GM19397 (cell line): ENCODE measurements around the gene UPF2.

Experiments
- ATAC-seq: cut with Tn5 transposase; IDR thresholded peaks from one replicate; pipeline ENCODE4 v1.9.1; 2021; ENCODE audit warnings: mild to moderate bottlenecking, moderate library complexity; ENCODE audit not compliant: unreplicated experiment

The UPF2 gene

DNA sequence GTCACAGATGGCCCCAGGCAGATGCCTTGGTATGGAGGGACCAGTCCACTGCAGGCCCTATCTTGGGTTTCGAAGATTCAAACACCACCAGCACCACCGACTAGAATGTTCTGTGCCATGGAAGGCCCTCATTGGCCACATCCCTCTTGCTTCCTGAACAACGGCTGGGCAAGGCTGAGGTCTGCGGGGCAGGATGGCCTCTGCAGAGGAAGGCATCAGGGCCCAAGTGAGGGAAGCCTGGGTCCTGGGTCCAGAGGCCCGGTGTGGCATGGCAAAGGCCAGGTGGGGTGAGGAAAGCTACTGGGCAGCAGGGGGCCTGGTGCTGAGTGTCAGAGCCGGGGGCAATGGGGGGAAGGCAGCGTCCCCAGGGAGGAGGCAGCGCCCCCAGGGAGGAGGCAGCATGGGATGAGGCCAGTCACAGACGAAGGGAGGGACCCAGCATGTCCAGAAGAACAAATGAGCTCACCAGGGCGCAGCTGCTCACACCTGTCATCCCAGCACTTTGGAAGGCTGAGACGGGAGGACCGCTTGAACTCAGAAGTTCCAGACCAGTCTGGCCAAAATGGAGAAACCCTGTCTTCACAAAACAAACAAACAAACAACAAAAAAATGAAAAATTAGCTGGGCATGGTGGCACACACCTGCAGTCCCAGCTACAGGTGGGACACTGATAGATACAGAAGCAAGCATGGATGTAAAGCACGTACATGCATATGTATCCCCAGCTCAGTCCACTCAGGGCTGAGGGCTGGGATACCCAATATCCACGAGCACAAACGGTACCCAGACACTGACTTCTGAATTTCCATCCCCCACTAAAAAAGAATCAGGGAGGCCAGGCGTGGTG lies 155.0 kb downstream of the UPF2 start:
- peak; percentile 19 for ATAC-seq

- ATAC-seq = peak; percentile 46
These were observed 155.8 kb downstream of the UPF2 start for GRCh38 chr10:11886851-11887250.

GRCh38 chr10:11886138-11886474 lies 156.5 kb downstream of the UPF2 start:
- no peak for ATAC-seq

- no peak for ATAC-seq
These were observed 157.0 kb downstream of the UPF2 start for GRCh38 chr10:11885437-11886137.

GRCh38 chr10:11884706-11885423 lies 157.7 kb downstream of the UPF2 start:
- no peak for ATAC-seq

DNA sequence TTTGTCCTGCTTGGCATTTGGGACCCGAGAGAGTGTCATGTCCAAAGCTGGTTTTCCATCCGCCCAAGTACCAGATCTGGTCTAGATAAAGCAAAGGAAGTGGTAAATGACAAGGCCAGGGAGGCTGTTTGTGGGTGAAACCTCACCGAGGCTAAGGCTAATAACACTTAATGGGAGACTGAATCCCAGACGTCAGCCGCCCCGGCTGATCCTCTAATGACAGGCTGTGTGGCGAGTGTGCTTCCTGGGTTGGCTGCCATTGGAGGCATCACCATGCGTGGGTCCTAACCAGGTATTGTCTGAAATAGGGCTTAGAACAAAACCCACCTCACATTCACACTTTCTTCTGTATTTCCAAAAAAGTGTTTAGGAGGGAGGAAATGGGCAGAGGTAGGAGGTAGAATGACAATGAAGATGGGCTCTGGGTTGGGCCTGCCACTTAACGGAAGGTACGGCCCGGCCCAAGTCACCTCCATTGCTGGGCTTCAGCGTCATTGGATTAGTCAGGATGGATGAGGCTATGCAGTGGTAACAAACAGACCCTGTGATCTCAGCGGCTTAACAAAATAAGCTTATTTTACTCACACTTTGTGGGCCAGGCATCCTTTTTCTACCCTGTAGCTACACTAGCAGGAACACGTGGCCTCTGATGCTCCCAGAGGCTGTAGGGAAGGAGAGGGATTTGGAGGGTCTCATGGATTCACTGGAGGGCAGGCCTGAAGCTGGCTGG lies 159.8 kb downstream of the UPF2 start:
- no peak for ATAC-seq

GRCh38 chr10:11881477-11882417 lies 160.9 kb downstream of the UPF2 start:
- ATAC-seq = no peak

GRCh38 chr10:11881030-11881476 lies 161.6 kb downstream of the UPF2 start:
- no peak for ATAC-seq

GRCh38 chr10:11880151-11881029 lies 162.2 kb downstream of the UPF2 start:
- ATAC-seq = no peak

DNA sequence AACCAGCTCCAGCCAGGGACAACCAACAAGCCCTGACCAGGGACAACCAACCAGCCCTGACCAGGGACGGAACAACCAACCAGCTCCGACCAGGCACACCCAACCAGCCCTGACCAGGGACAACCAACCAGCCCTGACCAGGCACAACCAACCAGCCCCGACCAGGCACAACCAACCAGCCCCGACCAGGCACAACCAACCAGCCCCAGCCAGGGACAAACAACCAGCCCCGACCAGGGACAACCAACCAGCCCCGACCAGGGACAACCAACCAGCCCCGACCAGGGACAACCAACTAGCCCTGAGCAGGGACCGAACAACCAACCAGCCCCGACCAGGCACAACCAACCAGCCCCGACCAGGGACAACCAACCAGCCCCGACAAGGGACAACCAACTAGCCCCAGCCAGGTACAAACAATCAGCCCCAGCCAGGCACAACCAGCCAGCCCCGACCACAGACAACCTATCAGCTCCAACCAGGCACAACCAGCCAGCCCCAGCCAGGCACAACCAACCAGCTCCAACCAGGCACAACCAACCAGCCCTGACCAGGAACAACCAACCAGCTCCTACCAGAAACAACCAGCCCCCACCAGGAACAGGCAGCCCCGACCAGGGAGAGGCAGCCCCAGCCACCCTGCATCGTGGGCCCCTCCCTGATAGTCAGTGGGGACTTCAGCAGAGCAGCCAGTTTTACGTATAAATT lies 163.1 kb downstream of the UPF2 start:
- no peak for ATAC-seq

GRCh38 chr10:11878776-11879175 lies 163.8 kb downstream of the UPF2 start:
- ATAC-seq = no peak

- ATAC-seq = no peak
These were observed 165.1 kb downstream of the UPF2 start for GRCh38 chr10:11877591-11877905.

DNA sequence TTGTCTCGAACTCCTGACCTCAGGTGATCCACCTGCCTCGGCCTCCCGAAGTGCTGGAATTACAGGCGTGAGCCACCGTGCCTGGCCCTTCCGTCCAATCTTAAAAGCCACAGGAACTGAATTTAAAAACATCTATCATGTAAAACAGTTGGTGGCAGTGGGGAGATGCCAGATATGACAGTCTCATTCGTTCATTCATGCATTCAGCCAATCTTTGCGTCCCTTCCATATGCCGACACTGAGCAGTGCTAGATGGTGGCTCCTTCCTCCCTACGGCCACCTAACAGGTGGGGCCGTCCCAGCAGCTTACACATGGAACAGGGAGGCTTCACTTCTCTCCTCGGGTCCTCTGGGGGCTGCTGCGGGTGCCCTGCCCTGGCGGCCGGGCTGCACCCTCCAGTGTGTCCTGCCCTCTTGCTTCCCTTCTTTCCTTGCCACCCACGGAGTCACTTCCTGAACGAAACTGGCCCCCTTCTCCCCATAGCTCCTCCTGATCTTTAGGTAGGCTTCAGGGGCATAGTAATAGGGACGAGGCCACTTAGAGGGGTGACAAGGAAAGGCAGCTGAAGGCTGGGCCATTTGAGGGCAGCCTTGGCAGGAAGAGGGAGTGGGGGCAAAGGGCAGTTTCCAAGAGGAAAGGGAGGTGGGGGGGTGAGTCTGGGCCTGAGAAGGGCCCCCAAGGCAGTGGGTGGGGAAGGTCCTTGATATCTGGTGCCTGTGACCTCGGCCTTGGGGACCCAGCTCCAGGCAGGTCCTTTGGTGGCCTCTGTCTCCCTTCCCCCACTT lies 165.6 kb downstream of the UPF2 start:
- ATAC-seq = no peak

DNA sequence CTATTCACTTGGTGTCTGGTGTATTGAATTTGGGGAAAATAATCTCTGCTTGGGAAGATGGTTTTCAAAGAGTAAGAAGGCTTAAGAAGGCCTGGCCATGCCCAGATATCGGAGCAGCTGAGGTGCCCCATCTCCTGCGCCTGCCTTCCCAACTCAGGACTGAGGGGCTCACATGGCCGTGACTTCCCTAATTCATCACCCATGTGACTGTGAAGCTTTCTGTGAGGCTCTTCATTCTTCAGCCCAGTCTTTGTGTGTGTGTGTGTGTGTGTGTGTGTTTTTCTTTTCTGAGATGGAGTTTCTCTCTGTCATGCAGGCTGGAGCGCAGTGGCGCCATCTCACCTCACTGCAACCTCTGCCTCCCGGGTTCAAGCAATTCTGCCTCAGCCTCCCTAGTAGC lies 166.3 kb downstream of the UPF2 start:
- no peak for ATAC-seq

DNA sequence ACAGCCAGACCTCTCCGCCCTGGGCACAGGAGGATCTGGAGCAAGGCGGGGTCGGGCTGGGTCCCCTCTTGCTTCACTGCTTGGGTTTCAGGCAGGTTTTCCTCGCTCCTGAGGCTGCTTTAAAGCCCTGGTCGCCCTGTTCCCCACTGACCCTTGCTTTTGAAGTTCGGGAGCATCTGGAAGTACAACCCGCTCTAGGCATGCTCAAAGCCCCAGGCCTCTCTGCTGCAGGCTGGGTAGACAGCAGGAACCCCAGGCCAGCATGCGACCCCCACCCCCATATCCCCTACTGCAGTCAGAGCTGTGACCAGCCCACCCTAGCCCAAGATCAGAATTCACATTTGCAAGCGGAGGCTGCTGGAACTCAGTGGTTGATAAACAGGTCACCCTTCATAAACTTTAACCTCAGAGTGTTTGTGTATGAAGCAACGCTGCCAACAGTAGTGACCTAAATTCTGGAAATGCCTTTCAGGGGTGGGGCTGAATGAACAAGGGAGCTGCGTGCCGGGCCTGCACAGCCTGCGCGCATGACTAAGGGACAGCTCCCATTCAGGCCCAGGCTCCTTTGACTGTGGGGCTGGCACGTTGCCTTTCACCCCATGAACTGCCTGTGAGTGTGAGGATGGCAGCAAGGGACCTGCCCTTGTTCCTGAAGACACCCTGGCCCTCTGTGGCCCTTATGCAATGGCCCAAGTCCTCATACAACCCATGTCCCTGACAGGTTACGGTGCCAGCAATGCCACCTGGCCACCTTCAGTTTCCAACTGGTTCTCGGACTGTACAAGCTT lies 166.9 kb downstream of the UPF2 start:
- no peak for ATAC-seq

- no peak for ATAC-seq
These were observed 167.8 kb downstream of the UPF2 start for GRCh38 chr10:11874568-11875493.
